ENCODE measurements around the gene MTARC1.

The MTARC1 gene

GRCh38 chr1:220785166-220786056 is 1.3 kb upstream of the MTARC1 start:
- peak overlapping the region; percentile 100 for H3K27ac ChIP-seq
- TF ChIP-seq ZFX (IDR thresholded peaks at IDR 0.05) (no peak), CTCF (conservative IDR thresholded peaks at IDR 0.05) (no peak)

GRCh38 chr1:220786057-220786336 is 716 bp upstream of the MTARC1 start:
- H3K27ac ChIP-seq = peak overlapping the region; percentile 100
- TF ChIP-seq ZFX (IDR thresholded peaks at IDR 0.05) (no peak), CTCF (conservative IDR thresholded peaks at IDR 0.05) (no peak)

DNA sequence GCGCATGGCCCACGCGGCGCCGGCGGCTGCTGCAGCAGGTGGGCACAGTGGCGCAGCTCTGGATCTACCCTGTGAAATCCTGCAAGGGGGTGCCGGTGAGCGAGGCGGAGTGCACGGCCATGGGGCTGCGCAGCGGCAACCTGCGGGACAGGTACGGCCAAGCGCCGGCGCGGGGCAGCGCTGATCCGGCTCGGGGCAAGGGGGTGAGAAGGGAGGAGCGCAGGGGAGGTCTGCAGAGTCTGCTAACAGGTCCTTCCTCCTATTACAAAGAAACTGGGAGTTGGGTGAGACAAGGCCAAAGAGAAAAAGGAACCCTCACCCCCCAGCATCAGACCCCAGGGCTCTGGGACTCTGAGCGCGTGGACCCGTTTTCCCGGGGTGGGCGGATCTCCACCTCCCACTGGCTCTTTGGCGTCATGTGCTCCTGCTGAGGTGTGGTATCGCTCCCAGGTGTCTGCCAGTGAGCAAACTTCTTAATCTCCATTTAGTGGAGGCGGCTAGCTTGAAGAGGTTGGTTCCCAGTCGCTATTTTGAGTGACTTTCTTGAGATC is 431 bp downstream of the MTARC1 start:
- peak overlapping the region; percentile 100 for H3K27ac ChIP-seq
- TF ChIP-seq CTCF (conservative IDR thresholded peaks at IDR 0.05) = peak; percentile 29
- TF ChIP-seq ZFX (IDR thresholded peaks at IDR 0.05) = peak; percentile 46

DNA sequence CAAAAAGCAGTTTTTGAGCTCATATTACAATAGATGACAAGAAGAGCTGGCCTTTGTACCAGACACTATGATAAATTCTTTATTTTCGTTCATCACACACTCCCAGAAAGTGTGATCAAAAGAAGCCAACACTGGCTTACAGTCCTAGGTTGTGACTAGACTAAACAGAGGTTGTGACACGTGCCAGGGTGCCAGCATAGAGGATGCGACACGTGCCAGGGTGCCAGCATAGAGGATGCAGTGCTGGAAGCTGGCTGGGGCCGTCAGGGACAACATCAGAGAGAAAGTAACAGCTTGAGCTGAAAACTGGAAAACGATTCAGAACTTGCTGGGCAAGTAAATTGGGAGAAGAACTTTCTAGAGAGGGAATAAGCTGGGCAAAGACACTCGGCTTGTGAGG is 2.2 kb downstream of the MTARC1 start:
- H3K27ac ChIP-seq = peak overlapping the region; percentile 100
- TF ChIP-seq CTCF (conservative IDR thresholded peaks at IDR 0.05) (no peak), ZFX (IDR thresholded peaks at IDR 0.05) (no peak)

DNA sequence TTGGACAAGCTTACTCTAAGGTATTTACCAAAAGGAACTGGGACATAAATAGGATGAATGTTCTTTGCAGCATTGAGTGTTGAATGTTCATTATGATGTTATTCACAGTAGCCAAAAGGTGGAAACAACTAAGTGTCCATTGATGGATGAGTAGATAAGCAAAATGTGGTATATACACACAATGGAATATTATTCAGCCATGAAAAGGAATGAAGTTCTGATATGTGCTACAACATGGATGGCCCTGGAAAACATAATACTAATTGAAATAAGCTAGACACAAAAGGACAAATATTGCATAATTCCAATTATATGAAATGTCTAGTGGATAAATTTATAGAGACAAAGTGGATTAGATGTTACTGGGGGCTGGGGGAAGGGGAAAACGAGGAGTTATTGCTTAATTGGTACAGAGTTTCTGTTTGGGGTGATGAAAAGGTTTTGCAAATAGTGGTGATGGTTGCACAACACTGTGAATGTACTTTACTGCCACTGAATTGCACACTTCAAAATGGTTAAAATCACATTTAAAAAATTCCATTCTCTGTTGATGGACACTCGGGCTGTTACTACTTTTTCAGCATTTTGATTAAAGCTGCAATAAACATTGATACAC is 2.9 kb downstream of the MTARC1 start:
- no peak for TF ChIP-seq CTCF (conservative IDR thresholded peaks at IDR 0.05)
- no peak for TF ChIP-seq ZFX (IDR thresholded peaks at IDR 0.05)
- H3K27ac ChIP-seq = no peak overlapping the region

DNA sequence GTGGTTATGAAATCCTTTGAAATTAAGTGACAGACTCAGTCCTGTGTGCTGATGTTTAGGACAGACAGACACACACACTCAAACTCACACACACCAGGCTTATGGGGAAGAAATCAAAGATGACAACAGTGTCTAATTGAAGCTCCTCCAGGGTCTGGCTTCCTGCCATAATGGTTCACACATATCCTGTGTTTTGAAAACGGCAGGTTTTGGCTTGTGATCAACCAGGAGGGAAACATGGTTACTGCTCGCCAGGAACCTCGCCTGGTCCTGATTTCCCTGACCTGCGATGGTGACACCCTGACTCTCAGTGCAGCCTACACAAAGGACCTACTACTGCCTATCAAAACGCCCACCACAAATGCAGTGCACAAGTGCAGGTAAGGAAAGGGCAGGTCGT is 4.6 kb downstream of the MTARC1 start:
- H3K27ac ChIP-seq = no peak overlapping the region
- TF ChIP-seq ZFX (IDR thresholded peaks at IDR 0.05) (no peak), CTCF (conservative IDR thresholded peaks at IDR 0.05) (no peak)

GRCh38 chr1:220791956-220792355 is 5.2 kb downstream of the MTARC1 start:
- H3K27ac ChIP-seq = no peak overlapping the region
- TF ChIP-seq ZFX (IDR thresholded peaks at IDR 0.05) = no peak
- no peak for TF ChIP-seq CTCF (conservative IDR thresholded peaks at IDR 0.05)
